ENCODE data around the gene TMEM59. TPM values are rescaled to one million over a fixed set of nuclear protein-coding genes. Genes with fewer than 3 reads are reported as not detected.

The TMEM59 gene
- total RNA-seq, 1 experiment from 2014 or later: 239 TPM

DNA sequence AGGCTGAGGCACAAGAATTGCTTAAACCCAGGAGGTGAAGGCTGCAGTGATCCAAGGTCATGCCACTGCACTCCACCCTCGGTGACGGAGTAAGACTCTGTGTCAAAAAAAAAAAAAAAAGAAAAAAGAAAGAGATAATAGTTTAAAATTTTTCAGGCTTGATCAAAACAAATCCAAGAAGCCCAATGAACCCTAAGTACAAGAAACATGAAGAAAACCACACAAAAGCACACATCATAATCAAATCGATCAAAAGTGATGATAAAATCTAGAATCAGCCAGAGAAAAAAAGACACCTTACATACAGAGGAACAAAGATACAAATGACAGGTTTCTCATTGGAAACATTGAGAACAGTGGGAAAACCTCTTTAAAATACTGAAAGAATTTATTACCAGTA lies 66.5 kb downstream of the TMEM59 start:
- no peak for TF ChIP-seq EZH2 (IDR thresholded peaks at IDR 0.05; ENCODE audit: low read depth)
- TF ChIP-seq, protein P1, sequence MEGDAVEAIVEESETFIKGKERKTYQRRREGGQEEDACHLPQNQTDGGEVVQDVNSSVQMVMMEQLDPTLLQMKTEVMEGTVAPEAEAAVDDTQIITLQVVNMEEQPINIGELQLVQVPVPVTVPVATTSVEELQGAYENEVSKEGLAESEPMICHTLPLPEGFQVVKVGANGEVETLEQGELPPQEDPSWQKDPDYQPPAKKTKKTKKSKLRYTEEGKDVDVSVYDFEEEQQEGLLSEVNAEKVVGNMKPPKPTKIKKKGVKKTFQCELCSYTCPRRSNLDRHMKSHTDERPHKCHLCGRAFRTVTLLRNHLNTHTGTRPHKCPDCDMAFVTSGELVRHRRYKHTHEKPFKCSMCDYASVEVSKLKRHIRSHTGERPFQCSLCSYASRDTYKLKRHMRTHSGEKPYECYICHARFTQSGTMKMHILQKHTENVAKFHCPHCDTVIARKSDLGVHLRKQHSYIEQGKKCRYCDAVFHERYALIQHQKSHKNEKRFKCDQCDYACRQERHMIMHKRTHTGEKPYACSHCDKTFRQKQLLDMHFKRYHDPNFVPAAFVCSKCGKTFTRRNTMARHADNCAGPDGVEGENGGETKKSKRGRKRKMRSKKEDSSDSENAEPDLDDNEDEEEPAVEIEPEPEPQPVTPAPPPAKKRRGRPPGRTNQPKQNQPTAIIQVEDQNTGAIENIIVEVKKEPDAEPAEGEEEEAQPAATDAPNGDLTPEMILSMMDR (conservative IDR thresholded peaks at IDR 0.05): no peak
- ChIA-PET POLR2A (ENCODE audit: unreplicated experiment) (no interaction called here), CTCF (no interaction called here)
- no peak overlapping the region for H3K27ac ChIP-seq
- no TSS peak for BruUV-seq (replicated peaks)
- H3K4me1 ChIP-seq (replicated peaks; ENCODE audit: insufficient read depth): no peaks in the 10 kb centered on the region
- H3K4me2 ChIP-seq: no peak overlapping the region
- no peaks in the 10 kb centered on the region for H3K9me2 ChIP-seq (ENCODE audit: insufficient read depth)
- H3K9me3 ChIP-seq (ENCODE audit: insufficient read depth, low read depth): no peaks in the 10 kb centered on the region
- no peaks in the 10 kb centered on the region for H3K36me3 ChIP-seq (ENCODE audit: low read depth)
- no peaks in the 10 kb centered on the region for H3F3A ChIP-seq (ENCODE audit: insufficient read depth, low read depth)
- H3K4me3 ChIP-seq: no peak overlapping the region
- intact Hi-C loops (cut with micrococcal nuclease; ENCODE audit: unreplicated experiment): no loop called here
- H3K79me2 ChIP-seq (ENCODE audit: low read depth): no peaks in the 10 kb centered on the region
- no peak for DNase-seq
- no peaks in the 10 kb centered on the region for H4K20me1 ChIP-seq (ENCODE audit: insufficient read depth)
- H2AFZ ChIP-seq: no peak overlapping the region
- H3K27me3 ChIP-seq (ENCODE audit: insufficient read depth, low read depth): no peaks in the 10 kb centered on the region

DNA sequence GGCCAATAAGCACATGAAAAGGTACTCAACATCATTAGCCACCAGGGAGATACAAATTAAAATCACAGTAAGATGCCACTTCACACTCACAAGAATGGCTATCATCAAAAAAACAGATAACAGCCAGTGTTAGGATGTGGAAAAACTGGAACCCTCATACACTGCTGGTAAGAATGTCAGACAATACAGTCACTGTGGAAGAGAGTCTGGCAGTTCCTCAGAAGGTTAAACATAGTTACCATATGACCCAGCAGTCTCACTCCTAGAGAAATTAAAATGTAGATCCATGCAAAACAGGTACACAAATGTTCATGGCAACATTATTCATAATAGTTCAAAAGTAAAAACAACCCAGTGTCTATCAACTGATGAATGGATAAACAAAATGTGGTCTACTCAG lies 68.3 kb downstream of the TMEM59 start:
- CTCF ChIA-PET: no interaction called here
- H3K27me3 ChIP-seq (ENCODE audit: insufficient read depth, low read depth): no peaks in the 10 kb centered on the region
- H2AFZ ChIP-seq: no peak overlapping the region
- intact Hi-C loops (cut with micrococcal nuclease; ENCODE audit: unreplicated experiment): no loop called here
- no peaks in the 10 kb centered on the region for H3K9me3 ChIP-seq (ENCODE audit: insufficient read depth, low read depth)
- H4K20me1 ChIP-seq (ENCODE audit: insufficient read depth): no peaks in the 10 kb centered on the region
- H3K4me1 ChIP-seq (replicated peaks; ENCODE audit: insufficient read depth): no peaks in the 10 kb centered on the region
- no peak overlapping the region for H3K4me2 ChIP-seq
- no peaks in the 10 kb centered on the region for H3K79me2 ChIP-seq (ENCODE audit: low read depth)
- BruUV-seq (replicated peaks): no TSS peak
- TF ChIP-seq EZH2 (IDR thresholded peaks at IDR 0.05; ENCODE audit: low read depth): no peak
- TF ChIP-seq, protein P1 (conservative IDR thresholded peaks at IDR 0.05): no peak
- H3K9me2 ChIP-seq (ENCODE audit: insufficient read depth): no peaks in the 10 kb centered on the region
- POLR2A ChIA-PET (ENCODE audit: unreplicated experiment): no interaction called here
- no peaks in the 10 kb centered on the region for H3F3A ChIP-seq (ENCODE audit: insufficient read depth, low read depth)
- H3K4me3 ChIP-seq: no peak overlapping the region
- no peaks in the 10 kb centered on the region for H3K36me3 ChIP-seq (ENCODE audit: low read depth)
- DNase-seq: no peak
- no peak overlapping the region for H3K27ac ChIP-seq

DNA sequence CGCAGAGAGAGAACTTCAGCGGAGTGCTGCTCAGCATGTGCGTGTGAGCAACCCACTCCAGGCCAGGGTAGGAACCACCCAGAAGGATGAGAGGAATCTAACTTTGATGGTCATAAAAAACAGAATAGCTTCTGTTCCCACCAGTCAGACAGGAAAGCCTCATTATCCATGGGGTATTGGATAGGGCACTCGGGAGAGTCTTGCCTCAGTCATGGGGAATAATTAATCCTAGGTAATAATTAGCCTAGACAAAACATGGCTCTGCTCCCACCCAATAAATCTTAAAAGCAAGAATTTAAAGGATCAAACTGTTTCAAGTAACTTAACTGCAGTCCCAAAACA lies 70.3 kb downstream of the TMEM59 start:
- POLR2A ChIA-PET (ENCODE audit: unreplicated experiment): no interaction called here
- Histone ChIP-seq H3K4me2 (no peak overlapping the region), H3K4me3 (no peak overlapping the region), H3K27ac (no peak overlapping the region), H2AFZ (no peak overlapping the region), H3K9me3 (ENCODE audit: insufficient read depth, low read depth) (no peaks in the 10 kb centered on the region), H3K79me2 (ENCODE audit: low read depth) (no peaks in the 10 kb centered on the region), H3K27me3 (ENCODE audit: insufficient read depth, low read depth) (no peaks in the 10 kb centered on the region), H3F3A (ENCODE audit: insufficient read depth, low read depth) (no peaks in the 10 kb centered on the region), H3K9me2 (ENCODE audit: insufficient read depth) (no peaks in the 10 kb centered on the region), H4K20me1 (ENCODE audit: insufficient read depth) (no peaks in the 10 kb centered on the region), H3K36me3 (ENCODE audit: low read depth) (no peaks in the 10 kb centered on the region), H3K4me1 (replicated peaks; ENCODE audit: insufficient read depth) (no peaks in the 10 kb centered on the region)
- CTCF ChIA-PET: no interaction called here
- intact Hi-C loops (cut with micrococcal nuclease; ENCODE audit: unreplicated experiment): no loop called here
- BruUV-seq (replicated peaks): no TSS peak
- TF ChIP-seq EZH2 (IDR thresholded peaks at IDR 0.05; ENCODE audit: low read depth): no peak
- TF ChIP-seq, protein P1 (conservative IDR thresholded peaks at IDR 0.05): no peak
- no peak for DNase-seq

All from PC-9 (cell line).